ENCODE data around the gene NCK1.

DNA sequence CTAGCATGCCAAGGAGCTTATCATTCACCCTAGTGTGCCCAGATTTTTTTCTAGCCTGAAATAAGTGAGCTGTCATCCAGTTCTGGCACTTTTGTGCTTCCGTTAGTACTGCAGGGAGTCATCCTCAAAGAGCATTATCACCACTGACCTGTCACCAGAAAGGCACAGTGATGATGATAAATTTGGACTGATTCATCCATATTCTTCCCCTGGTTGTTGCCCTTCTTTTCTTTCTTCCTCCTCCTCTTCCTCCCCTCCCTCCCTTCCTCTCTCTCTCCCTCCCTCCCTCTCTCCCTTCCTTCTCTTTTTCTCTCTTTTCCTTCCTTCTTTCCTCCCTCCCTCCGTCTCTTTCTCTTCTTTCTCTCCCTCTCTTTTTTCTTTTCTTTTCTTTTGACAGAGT lies 21.8 kb upstream of the NCK1 start:
- TF ChIP-seq CTCF (IDR thresholded peaks at IDR 0.05; ENCODE audit: insufficient read depth, low read depth, low read length): no peak
- TF ChIP-seq EZH2 (IDR thresholded peaks at IDR 0.05; ENCODE audit: insufficient read depth, low read length): no peak
